Panc1 (cell line): Measurements from ENCODE around the gene COL4A1. TPM values are rescaled to one million over a fixed set of nuclear protein-coding genes. Genes with fewer than 3 reads are reported as not detected.

ENCODE experiments used
- ATAC-seq: fragments of 200-7000 bp; cut with Tn5 transposase; 2 replicates; pipeline ENCODE4 v1.9.1; 2020; ENCODE audit warnings: mild to moderate bottlenecking, moderate library complexity
- BruUV-seq: library from RNA; stranded (reverse); fragments of 400-500 nt; replicated peaks from 2 replicates; lab custom pipeline; 2021; lab: Mats Ljungman, UMichigan
- CTCF ChIA-PET: fragments of 300-600 bp; sonication (Branson Sonifier 250); formaldehyde crosslinking; loops from one replicate; lab custom pipeline; 2022; ENCODE audit warnings: antibody characterized with exemption; lab: Charles Lee
- POLR2A ChIA-PET: fragments of 300-600 bp; sonication (Branson Sonifier 250); formaldehyde crosslinking; loops from one replicate; lab custom pipeline; 2022; ENCODE audit warnings: antibody characterized with exemption; lab: Charles Lee
- DNase-seq: peaks from one replicate; pipeline ENCODE4 v3.0.0-alpha.2; 2010; ENCODE audit warnings: low read depth, low spot score
- H3K27ac ChIP-seq: 2 replicates; pipeline ENCODE4 v1.5.1; 2011; ENCODE audit warnings: mild to moderate bottlenecking, low read length, inconsistent platforms
- H3K27me3 ChIP-seq: fragments of 200-500 bp; sonication (Bioruptor generic); 2 replicates; pipeline ENCODE4 v1.6.0; 2014; ENCODE audit warnings: low read length, inconsistent platforms; ENCODE audit not compliant: control insufficient read depth, insufficient read depth
- H3K36me3 ChIP-seq: fragments of 200-500 bp; sonication (Bioruptor generic); 2 replicates; pipeline ENCODE4 v1.5.1; 2014; ENCODE audit warnings: inconsistent platforms, mild to moderate bottlenecking, low read length, moderate library complexity; ENCODE audit not compliant: control insufficient read depth, insufficient read depth
- H3K4me1 ChIP-seq: 2 replicates; pipeline ENCODE4 v1.5.1; 2011; ENCODE audit warnings: inconsistent platforms, mild to moderate bottlenecking, low read length, moderate library complexity; ENCODE audit not compliant: control insufficient read depth, insufficient read depth
- H3K4me3 ChIP-seq, 2 experiments: 2 replicates each; pipeline ENCODE4 v1.5.1; 2011 to 2012; ENCODE audit warnings: low read depth in 2 of 2, low read length in 2 of 2, mild to moderate bottlenecking in 2 of 2, inconsistent platforms in 1 of 2, moderate library complexity in 1 of 2
- H3K9me3 ChIP-seq: fragments of 200-500 bp; sonication (Bioruptor generic); 2 replicates; pipeline ENCODE4 v1.5.1; 2014; ENCODE audit warnings: low read depth, mild to moderate bottlenecking, inconsistent platforms, low read length, moderate library complexity; ENCODE audit not compliant: control insufficient read depth, insufficient read depth
- CTCF ChIP-seq: fragments of 450-650 bp; IDR thresholded peaks from 2 replicates; pipeline ENCODE4 v1.5.1; 2017; ENCODE audit warnings: mild to moderate bottlenecking
- POLR2AphosphoS5 ChIP-seq: IDR thresholded peaks from 2 replicates; pipeline ENCODE4 v1.6.1; 2012; ENCODE audit warnings: mild to moderate bottlenecking, low read depth, low read length, moderate library complexity
- REST ChIP-seq, 2 experiments: IDR thresholded peaks; 2 replicates each; pipeline ENCODE4 v1.6.1; 2011 to 2012; ENCODE audit warnings: low read depth in 2 of 2, control low read depth in 1 of 2, low read length in 1 of 2, mild to moderate bottlenecking in 1 of 2, moderate library complexity in 1 of 2; ENCODE audit not compliant: insufficient read depth in 1 of 2
- SIN3A ChIP-seq: IDR thresholded peaks from 2 replicates; pipeline ENCODE4 v1.6.1; 2012; ENCODE audit warnings: low read depth, mild to moderate bottlenecking, low read length, moderate library complexity, borderline replicate concordance; ENCODE audit not compliant: insufficient read depth
- TCF7L2 ChIP-seq: IDR thresholded peaks from 2 replicates; pipeline ENCODE4 v1.6.1; 2011; ENCODE audit warnings: mild to moderate bottlenecking, low read depth, low read length, inconsistent platforms
- in situ Hi-C: cut with HindIII; loops from 2 replicates; pipeline ENCODE4 v1.10.0; 2016; ENCODE audit warnings: low sequenced_read_pairs, low pct_unique_long_range_greater_than_20kb
- intact Hi-C: fragments of 100-400 bp; cut with micrococcal nuclease; formaldehyde crosslinking; loops from one replicate; pipeline ENCODE4 v1.10.0; 2022; ENCODE audit not compliant: unreplicated experiment
- total RNA-seq: library from RNA; stranded (reverse); gene quantifications from one replicate; pipeline ENCODE4 v1.2.1, GENCODE V29; 2021; ENCODE audit not compliant: unreplicated experiment

Gene COL4A1
- total RNA-seq, 1 experiment from 2014 or later = 1.1 TPM

- DNase-seq (no peak), ATAC-seq (no peak)
- BruUV-seq = no TSS peak
- ChIA-PET CTCF (no interaction called here), POLR2A (no interaction called here)
- in situ Hi-C loops = no loop called here
- Histone ChIP-seq H3K27me3 (no peaks in the 10 kb centered on the region), H3K36me3 (no peaks in the 10 kb centered on the region), H3K4me1 (no peaks in the 10 kb centered on the region), H3K27ac (no peak overlapping the region), H3K4me3 (no peak overlapping the region), H3K9me3 (no peaks in the 10 kb centered on the region)
- no peak for TF ChIP-seq POLR2AphosphoS5
- no peak for TF ChIP-seq TCF7L2
- TF ChIP-seq CTCF = no peak
- no peak for TF ChIP-seq REST (IDR thresholded peaks at IDR 0.05; ENCODE audit: insufficient read depth in 1 of 2, low read depth in 2 of 2, low read length in 1 of 2)
- TF ChIP-seq SIN3A = no peak
- intact Hi-C loops = no loop called here
Observed at GRCh38 chr13:110179857-110180147, 127.2 kb downstream of the COL4A1 start.

DNA sequence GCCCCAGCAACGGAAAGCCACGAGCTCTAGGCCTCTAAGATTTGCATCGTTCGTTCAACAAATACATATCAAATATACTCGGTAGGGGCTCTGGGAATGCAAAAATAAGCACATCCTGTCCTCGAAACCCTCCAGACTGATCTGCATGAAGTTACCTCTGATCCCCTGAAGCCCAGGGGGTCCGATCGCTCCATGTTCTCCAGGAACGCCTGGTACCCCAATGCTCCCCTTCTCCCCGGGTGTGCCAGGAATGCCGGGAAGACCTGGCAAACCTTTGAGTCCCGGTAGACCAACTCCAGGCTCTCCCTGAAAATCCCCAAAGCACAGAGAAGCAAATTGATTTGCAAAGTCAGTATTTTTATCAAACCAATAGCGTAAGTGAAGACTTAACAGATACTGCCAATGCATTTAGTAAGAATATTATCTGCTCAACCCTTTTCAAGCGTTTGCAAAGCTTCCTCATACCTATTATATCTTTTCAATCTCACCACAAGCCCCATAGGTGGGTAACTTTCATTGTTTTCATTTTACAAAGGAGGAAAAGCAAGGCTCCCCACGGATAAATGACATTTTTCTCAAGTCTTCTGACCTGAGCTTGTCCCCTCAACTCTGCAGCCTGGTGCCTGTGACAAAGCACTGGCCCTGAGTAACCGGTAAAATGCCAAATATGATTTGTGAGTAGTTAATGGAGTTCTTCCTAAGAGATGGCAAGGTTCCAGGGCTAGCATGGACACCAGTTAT lies 127.7 kb downstream of the COL4A1 start:
- no peak overlapping the region for H3K4me3 ChIP-seq
- H3K27me3 ChIP-seq = no peaks in the 10 kb centered on the region
- in situ Hi-C loops (no loop called here), intact Hi-C loops (no loop called here)
- H3K36me3 ChIP-seq = no peaks in the 10 kb centered on the region
- no peak for TF ChIP-seq TCF7L2
- TF ChIP-seq SIN3A = no peak
- no peak for TF ChIP-seq REST (IDR thresholded peaks at IDR 0.05; ENCODE audit: insufficient read depth in 1 of 2, low read depth in 2 of 2, low read length in 1 of 2)
- no peak for TF ChIP-seq POLR2AphosphoS5
- no peak for TF ChIP-seq CTCF
- no TSS peak for BruUV-seq
- H3K4me1 ChIP-seq = no peaks in the 10 kb centered on the region
- no peak overlapping the region for H3K27ac ChIP-seq
- no peak for DNase-seq
- CTCF ChIA-PET = no interaction called here
- no peak for ATAC-seq
- POLR2A ChIA-PET = no interaction called here
- no peaks in the 10 kb centered on the region for H3K9me3 ChIP-seq
